HK-2 (cell line): ENCODE results near the gene DERL2.
"Not testable (repeated sequence)": the region's sequence is repeated elsewhere in the genome, so short reads cannot be mapped to it uniquely, and the experiment has no call there.

Experiments
- DNase-seq: peaks from one replicate; pipeline ENCODE4 v3.0.0-alpha.2; 2018; ENCODE audit not compliant: unreplicated experiment

The DERL2 gene

DNA sequence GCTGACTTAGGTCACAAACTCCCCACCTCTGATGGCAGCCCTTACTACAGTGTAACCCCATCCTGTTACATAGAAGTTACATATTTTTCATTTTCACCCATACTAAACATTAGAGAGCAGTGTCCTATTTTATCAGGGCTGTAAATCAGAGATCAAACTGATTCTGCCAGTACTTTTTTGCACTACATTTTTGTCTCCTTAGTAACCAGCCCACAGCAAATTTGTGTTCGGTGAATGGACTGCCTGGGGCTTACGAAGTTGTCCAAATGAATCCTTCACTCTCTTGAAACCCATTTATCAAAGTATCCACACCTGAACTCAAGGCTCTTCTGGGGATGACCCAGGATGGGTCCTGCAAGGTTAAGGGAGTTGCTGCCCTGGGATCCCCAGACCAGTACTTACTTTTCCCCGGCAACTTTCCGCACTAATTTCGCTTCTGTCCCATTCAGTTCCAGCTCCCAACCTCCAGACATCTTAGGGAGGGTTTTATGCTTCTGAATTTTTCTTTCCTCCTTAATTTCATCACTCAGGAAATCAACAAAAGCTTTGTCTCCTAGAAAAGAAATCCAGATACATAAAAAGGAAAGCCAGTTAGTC, 48.2 kb downstream of the DERL2 start:
- no peak for DNase-seq

DNA sequence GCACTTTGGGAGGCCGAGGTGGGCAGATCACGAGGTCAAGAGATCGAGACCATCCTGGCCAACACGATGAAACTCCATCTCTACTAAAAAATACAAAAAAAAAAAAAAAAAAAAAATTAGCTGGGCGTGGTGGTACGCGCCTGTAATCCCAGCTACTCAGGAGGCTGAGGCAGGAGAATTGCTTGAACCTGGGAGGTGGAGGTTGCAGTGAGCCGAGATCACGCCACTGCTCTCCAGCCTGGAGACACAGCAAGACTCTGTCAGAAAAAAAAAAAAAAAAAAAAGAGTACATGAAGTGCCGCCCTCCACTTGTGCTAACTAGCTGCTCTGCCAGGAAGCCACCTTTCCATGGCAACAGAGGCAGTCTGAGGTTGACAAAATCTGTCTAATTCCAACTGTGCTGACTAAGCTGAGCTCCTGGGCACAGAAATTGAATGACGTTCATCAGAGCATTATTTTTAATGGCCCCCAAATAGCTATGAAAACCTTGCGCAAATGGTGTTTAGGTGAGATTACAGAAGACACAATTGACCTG, 50.1 kb downstream of the DERL2 start:
- not testable (repeated sequence) for DNase-seq

DNA sequence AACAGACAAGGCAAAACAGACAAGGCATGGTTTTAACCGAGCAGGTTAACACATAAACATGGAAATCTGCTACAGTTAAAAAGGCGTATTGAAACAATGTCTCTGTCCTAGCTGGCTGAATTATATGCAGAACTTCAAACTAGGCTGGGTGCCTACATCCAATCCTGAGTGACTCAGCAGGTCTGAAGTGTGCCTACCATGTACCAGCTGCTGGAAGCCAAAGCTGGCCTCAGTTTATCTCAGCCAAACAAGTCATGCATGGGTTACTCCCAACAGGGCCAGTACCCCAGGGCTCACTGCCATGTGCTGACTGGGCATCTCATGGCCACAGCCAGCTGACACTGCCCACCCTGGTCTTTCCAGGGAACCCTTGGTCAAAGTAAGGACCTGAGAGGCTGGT, 51.0 kb downstream of the DERL2 start:
- no peak for DNase-seq

DNA sequence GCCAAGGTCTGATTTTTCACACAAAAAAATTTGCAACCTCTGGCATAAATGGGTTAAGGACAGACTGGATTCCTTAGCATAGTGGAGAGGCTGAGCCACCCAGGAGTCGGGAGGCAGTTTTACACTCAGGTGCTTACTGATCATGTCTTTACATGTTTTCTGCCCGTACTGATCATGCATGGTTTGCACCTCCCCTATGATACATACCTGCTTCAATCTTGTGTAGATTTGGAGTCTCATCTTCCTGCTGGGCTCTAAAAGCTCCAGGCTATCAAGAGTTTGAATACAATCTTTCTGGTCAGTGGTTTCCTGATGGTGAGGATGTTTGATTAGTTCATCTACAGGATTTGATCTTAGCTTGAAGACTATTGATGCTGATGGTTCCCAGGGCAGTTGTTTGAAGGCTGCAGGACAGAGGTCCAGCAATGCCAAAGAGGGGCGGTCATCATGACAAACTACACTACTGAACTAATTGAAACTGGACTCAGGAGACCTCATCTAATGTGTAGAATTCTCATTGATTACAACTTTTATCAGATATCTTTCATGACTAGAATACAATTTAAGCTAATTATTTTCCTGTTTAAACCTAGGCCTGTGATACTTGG, 53.9 kb downstream of the DERL2 start:
- no peak for DNase-seq

DNA sequence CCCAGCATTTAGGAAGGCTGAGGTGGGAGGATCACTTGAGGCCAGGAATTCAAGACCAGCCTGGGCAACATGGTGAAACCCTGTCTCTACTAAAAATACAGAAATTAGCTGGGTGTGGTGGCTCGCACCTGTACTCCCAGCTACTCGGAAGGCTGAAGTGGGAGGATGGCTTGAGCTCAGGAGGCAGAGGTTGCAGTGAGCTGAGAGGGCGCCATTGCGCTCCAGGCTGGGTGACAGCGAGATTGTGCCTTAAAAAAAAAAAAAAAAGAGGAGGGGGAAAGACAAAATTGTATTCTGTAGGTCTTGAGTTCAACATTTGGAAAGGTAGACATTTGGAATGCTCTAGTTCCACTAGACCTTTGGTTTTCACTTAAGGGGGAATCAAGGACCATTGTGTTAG, 54.7 kb downstream of the DERL2 start:
- not testable (repeated sequence) for DNase-seq

DNA sequence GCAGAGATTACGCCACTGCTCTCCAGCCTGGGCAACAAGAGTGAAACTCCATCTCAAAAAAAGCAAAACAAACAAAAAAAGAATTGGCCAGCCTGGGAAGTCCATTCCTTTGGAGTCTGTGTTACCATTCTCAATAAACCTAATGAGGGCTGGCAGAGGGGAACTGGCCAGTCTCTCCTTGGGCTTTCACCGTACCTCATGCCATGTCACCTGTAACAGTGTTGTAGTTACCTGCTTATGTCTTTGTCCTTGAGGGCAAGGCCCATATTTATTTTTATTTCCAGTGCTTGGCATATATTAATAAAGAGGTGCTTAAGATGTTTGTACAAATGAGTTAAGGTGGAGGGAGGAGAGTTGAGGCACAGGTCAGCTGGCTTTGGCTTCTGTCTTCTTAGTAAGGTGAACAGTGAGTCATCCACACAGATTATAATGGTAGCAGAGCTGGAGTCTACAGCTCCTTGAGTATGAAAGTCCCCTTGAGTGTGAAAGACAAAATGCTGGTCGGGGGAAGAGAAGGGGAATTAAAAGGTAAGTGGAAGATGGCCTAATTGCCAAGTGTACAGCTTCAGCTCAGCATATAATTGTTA, 55.5 kb downstream of the DERL2 start:
- DNase-seq, result no peak

DNA sequence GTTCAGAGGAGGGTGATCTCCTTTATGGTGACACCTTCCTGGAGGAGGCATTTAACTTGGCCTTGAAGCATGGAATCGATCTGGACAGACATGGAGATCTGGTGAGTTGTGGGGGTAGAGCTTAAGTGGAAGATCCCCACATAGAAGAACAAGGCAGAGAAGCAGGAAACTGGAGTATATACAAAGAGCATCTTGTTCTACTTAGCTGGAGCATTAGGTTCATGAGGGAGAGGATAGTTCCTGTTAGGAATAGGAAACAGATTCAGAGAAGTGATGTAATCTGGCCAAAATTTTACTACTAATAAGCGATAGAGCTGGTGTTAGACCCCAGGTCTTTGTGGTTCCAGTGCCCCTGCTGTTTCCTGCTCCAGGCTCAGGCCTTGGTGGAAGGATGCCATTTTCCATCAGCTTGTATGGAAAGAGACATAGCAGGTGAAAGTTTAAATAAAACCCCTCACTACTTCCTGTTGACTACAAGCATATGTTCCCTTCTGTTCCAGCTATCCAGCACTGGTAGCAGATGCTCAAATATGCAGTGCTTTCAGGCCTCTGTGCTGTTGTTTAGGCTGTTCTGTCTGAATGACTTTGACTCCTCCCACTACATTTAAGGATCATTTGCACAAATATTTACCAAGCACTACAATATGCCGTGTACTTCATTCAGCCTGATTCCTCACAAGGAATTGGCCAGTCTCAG, 56.6 kb downstream of the DERL2 start:
- no peak for DNase-seq

DNA sequence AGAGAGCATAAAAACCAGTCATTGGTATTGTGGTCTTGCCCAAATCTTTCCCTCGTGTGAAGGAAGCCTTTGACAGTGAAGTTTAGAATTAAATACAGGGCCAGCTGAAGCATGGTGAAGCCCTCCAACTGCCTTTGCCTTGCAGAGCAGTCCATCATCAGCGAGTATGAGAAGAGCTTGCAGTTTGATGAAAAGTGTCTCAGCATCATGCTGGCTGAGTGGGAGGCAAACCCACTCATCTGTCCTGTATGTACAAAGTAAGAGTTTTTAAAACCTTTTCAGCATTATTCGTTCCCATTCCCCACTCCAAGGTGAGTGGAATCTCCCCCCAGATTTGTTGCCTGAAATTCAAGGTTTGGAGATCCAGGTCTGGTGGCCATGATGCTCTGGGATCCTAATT, 60.2 kb downstream of the DERL2 start:
- no peak for DNase-seq

DNA sequence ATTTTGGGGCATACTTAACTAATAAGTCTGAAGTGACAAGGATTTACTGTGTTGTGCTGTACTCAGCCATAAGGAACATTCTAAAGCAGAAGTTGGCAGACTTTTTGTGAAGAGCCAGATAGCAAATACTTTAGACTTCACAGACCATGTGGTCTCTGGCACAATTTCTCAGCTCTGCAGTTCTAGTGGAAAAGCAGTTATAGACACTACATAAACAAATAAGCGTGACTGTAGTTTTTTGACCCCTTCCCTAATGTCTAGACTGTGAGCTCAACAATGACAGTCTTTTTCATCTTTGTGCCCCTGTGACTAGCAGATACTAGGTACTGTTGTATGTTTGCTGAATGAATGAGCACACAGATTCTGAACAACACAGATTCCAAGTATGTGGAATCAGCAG, 61.1 kb downstream of the DERL2 start:
- DNase-seq, result no peak

DNA sequence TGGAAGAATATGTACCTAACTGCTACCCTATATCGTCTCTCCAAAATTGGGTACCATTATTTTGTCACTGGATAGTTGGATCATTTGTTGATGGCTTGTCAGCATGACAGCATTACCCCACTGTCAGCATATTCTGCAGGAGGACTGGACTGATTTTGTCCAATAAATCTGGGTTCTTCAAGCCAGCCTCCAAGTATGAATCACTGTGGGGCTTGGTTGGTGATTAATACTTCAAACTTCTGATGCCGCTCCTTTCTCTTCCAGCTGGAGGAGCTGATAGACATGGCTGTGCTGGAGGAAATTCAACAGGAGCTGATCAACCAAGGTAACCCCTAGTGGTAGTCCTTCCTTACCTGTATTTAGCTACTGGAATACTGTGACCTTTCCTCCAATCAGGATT, 63.5 kb downstream of the DERL2 start:
- peak; percentile 28 for DNase-seq
